ENCODE measurements around the gene SPATS1. TPM values are rescaled to one million over a fixed set of nuclear protein-coding genes. Genes with fewer than 3 reads are reported as not detected.
A peak's percentile ranks its signal among the peaks of the same experiment; 100 is the strongest.

Gene SPATS1, protein sequence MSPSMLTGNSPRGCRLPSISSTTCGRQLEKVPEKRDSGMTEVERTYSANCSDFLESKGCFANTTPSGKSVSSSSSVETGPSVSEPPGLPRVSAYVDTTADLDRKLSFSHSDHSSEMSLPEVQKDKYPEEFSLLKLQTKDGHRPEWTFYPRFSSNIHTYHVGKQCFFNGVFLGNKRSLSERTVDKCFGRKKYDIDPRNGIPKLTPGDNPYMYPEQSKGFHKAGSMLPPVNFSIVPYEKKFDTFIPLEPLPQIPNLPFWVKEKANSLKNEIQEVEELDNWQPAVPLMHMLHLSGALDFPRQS
- not detected for polyA plus RNA-seq (2013, experiment 1 of 2)
- polyA plus RNA-seq (2013, experiment 2 of 2): not detected

DNA sequence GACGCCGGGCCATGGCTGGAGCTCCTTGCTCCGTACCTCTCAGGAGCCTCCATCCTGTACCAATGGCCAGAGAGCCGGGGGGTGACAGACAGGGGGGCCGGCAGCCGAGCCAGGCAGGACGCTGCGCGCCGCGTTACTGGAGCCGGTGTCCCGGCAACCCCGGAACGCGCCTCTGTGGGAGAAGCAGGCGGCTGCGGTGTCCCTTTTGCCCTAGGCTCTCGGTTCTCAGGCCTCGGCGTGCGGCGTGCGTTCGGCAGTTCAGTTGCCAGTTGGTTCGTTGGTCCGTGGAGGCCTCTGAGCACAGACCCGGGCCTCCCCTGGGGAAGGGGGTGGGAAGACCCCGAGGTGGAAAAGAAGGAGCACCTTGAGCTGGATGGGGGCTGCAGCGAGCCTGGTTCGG lies at the start of gene SPATS1:
SPATS1 (plus strand) TSS at position 162 of the 400 bp plus-strand sequence. CDS start 446 bp downstream, outside the sequence.
- H3K4me1 ChIP-seq (ENCODE audit: control insufficient read depth, insufficient read depth, low read length, poor library complexity, severe bottlenecking): no peaks in the 10 kb centered on the region
- 65 to 72% methylated on average over 26 to 29 of the region's 31 CpGs for WGBS, 2 experiments (ENCODE audit: insufficient coverage in 2 of 2)
- H3K4me3 ChIP-seq (ENCODE audit: extremely low read depth, insufficient read depth, low read length, poor library complexity, severe bottlenecking): no peak within 1 kb of the TSS
- H3K27ac ChIP-seq (ENCODE audit: low read depth, low read length, severe bottlenecking): no peak within 1 kb of the TSS
- H3K9me3 ChIP-seq (ENCODE audit: control insufficient read depth, low read length): no peaks in the 10 kb centered on the region
- no peaks in the 10 kb centered on the region for H3K36me3 ChIP-seq (ENCODE audit: control insufficient read depth, insufficient read depth, low read length)

DNA sequence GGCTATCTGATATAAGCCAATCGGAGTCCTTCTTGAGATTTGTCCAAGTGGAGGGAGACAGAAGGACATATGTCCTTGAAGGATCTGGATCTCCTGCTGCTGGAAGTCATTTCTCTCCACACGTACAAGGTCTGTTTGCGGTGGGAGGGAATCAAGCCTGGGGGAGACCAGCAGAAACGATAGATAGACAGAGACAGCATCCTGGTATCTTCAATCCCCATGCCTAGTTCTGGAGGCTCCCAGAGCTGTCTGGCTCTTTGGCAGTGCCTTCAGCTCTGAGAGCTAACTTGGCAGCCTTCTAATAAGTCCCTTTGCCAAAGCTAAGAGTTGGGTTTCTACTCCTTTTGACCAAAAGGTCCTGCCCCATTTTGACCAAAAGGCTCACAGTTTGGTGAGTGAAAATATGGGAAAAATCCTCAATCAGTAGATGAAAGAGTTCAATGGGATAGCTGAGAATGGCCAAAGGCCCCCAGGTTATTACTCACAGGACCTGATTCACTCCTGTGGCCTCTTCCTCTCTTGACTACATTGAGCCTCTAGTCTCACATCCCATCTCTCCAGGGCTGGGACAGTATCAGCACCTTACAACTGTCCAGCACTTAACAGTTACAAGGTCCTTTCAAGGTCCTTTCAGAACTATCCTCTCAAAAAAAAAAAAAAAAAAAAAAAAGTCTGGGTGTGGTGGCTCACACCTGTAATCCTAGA lies 49.6 kb upstream of the SPATS1 start:
- Histone ChIP-seq H3K4me1 (ENCODE audit: control insufficient read depth, insufficient read depth, low read length, poor library complexity, severe bottlenecking) (peaks cover 6% of the 10 kb centered on the region), H3K4me3 (ENCODE audit: extremely low read depth, insufficient read depth, low read length, poor library complexity, severe bottlenecking) (no peak overlapping the region), H3K9me3 (ENCODE audit: control insufficient read depth, low read length) (no peaks in the 10 kb centered on the region), H3K36me3 (ENCODE audit: control insufficient read depth, insufficient read depth, low read length) (no peaks in the 10 kb centered on the region), H3K27ac (ENCODE audit: low read depth, low read length, severe bottlenecking) (no peak overlapping the region)
- 81 to 88% methylated on average over 3 to 4 of the region's 4 CpGs for WGBS, 2 experiments (ENCODE audit: insufficient coverage in 2 of 2)

DNA sequence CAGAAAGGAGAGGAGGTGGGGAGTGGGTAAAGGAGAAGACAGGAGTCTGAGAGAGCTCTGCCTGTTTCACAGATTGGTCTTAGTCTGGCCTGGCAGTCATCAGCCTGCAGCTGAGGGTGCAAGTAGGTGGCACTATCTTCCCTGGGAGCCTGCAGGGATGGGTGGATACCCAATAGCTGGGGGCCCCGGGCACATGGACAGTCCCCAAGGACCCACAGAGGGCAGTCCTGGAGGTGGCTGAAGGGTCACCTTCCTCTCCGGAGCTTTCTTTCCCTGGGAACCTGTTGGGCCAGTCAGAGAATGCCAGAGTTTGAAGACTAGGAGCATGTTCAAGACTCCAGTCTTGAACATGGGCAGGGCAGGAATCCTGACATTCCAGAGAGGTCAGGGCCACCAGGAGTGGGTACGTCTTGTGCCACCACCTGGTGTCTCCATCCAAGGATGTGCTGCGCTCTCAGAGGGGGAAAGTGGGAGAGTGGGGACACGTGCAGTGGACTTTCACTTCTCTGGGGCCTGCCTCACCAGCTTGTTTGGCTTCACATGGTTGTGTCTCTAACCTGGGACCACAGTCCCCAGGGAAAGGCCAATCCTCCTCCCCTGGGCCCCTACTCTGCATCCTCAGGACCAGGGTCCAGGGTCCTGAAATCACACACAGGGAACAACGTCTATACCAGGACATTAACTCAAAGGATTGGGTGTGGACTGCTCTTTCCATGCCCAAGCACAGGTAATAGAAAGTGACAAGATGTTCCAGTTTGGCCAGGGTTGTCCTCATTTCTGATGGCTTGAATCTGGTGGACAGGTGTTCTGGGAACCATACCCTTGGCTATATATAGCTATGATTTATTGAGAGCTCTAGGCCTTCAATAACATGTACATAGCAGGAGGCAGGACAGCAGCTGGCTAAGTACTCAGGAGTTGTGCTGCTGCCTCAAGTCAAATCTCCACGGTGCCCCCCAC lies 47.3 kb upstream of the SPATS1 start:
- Histone ChIP-seq H3K4me3 (ENCODE audit: extremely low read depth, insufficient read depth, low read length, poor library complexity, severe bottlenecking) (no peak overlapping the region), H3K4me1 (ENCODE audit: control insufficient read depth, insufficient read depth, low read length, poor library complexity, severe bottlenecking) (peaks cover 6% of the 10 kb centered on the region), H3K27ac (ENCODE audit: low read depth, low read length, severe bottlenecking) (no peak overlapping the region), H3K36me3 (ENCODE audit: control insufficient read depth, insufficient read depth, low read length) (peaks cover 8% of the 10 kb centered on the region), H3K9me3 (ENCODE audit: control insufficient read depth, low read length) (no peaks in the 10 kb centered on the region)
- WGBS, 2 experiments (ENCODE audit: insufficient coverage in 2 of 2): 77 to 81% methylated on average over 6 to 7 of the region's 7 CpGs

DNA sequence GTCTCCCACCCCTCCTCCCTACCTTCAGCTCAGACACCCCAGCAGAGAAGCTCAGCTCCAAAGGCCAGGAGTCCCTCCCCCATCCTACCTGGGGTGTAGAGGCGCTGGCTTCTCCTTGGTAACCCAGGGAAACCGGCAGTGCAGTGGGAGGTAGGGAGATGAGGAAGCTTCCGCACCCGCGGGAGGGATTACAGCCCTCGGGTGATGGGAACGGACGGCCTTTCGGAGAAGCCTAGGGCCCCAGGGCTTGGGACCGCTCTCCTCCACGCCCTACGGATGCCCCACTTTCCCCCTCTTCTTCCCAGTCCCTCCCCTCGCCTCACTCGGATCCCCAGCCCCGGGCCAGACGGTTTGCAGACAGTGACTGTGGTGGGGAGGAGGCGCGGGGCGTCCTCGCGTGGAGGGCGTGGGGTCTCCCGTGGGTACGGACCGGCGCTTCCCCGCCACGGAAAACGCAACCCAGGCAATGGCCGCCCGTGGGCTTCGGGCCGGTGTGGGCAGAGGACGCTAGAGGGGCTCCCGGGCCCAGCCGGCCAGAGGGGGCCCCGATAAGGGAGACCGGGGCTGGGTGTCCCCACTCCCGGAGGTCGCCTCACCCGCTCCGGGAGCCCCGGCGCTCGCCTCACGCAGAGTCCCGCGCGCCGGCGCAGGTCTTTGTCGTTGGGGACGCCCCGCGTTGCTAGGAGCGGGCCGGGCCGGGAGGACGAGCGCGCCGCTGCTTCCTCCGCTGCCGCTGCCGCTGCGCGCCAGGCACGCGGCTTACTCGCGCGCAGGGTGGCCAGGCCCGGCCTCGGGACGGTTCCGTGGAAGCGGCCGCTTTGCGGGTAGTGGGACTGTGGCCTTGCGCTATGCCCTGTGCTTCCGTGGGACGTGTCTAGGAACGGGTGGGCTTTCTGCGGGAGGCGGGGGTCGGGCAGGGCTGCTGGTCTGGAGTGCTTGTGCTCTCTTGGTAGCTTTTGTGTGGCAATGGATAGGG lies 45.1 kb upstream of the SPATS1 start:
- H3K4me3 ChIP-seq (ENCODE audit: extremely low read depth, insufficient read depth, low read length, poor library complexity, severe bottlenecking): peak overlapping the region; percentile 44
- 1 to 2% methylated on average over 56 to 72 of the region's 86 CpGs for WGBS, 2 experiments (ENCODE audit: insufficient coverage in 2 of 2)
- H3K27ac ChIP-seq (ENCODE audit: low read depth, low read length, severe bottlenecking): no peak overlapping the region
- H3K36me3 ChIP-seq (ENCODE audit: control insufficient read depth, insufficient read depth, low read length): peaks cover 30% of the 10 kb centered on the region
- no peaks in the 10 kb centered on the region for H3K9me3 ChIP-seq (ENCODE audit: control insufficient read depth, low read length)
- peaks cover 6% of the 10 kb centered on the region for H3K4me1 ChIP-seq (ENCODE audit: control insufficient read depth, insufficient read depth, low read length, poor library complexity, severe bottlenecking)

DNA sequence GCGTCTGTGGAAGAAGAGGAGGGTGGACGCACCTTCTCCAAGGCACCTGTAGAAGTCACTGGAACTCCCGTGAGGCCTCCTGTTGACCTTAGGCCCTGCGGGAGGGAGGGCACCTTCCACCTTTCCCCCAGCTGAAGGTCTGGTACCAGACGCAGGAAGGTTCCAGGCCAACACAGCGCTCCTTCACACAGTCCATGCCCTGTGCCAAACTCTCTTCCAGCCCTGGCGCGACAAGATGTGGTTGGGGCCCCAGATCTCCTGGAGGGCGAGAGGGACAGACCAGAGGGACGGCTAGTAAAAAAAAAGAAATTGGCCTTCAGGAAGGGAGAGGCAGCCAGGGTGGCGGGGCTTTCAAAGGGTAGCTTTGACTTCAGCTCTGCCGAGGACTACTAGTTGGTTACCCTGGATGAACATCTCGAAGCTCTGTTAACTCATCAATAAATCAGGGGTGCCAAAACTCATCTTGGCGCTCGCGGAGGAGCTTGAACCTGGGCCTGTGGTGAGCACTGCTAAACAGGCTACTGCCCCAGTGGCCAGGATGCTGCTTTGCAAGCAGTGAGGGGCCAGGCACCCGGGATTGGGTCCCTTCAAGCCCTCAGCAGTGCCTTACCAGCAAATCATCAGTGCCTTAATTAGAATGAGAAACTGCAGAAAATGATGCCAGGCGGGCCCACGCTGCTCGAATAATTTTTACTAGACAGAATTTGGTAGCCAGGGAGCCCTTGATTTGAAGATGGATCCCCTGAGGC lies 44.2 kb upstream of the SPATS1 start:
- peaks cover 39% of the 10 kb centered on the region for H3K36me3 ChIP-seq (ENCODE audit: control insufficient read depth, insufficient read depth, low read length)
- peak overlapping the region; percentile 44 for H3K4me3 ChIP-seq (ENCODE audit: extremely low read depth, insufficient read depth, low read length, poor library complexity, severe bottlenecking)
- WGBS, 2 experiments (ENCODE audit: insufficient coverage in 2 of 2): 54 to 64% methylated on average over 13 to 16 of the region's 20 CpGs
- no peak overlapping the region for H3K27ac ChIP-seq (ENCODE audit: low read depth, low read length, severe bottlenecking)
- H3K4me1 ChIP-seq (ENCODE audit: control insufficient read depth, insufficient read depth, low read length, poor library complexity, severe bottlenecking): peaks cover 6% of the 10 kb centered on the region
- H3K9me3 ChIP-seq (ENCODE audit: control insufficient read depth, low read length): no peaks in the 10 kb centered on the region

DNA sequence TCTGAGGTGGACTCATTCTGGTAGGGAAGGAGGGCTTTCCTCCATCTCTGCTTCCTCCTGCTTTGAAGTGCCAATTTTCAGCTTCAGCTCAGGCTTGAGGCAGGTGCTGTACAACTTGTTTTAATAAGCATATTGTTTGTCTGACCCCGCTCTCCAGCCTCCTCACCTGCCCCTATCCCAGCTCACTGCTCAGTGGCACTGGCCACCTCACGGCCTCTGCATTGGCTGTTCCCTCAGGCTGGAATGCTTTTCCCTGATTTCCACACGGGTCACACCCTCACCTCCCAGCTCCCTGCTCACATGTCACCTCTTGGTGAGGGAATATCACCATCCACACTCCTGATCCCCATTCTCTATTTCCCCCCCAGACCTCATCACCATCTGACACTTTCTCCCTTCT lies 43.6 kb upstream of the SPATS1 start:
- Histone ChIP-seq H3K9me3 (ENCODE audit: control insufficient read depth, low read length) (no peaks in the 10 kb centered on the region), H3K4me1 (ENCODE audit: control insufficient read depth, insufficient read depth, low read length, poor library complexity, severe bottlenecking) (peaks cover 6% of the 10 kb centered on the region), H3K36me3 (ENCODE audit: control insufficient read depth, insufficient read depth, low read length) (peaks cover 46% of the 10 kb centered on the region), H3K27ac (ENCODE audit: low read depth, low read length, severe bottlenecking) (no peak overlapping the region), H3K4me3 (ENCODE audit: extremely low read depth, insufficient read depth, low read length, poor library complexity, severe bottlenecking) (no peak overlapping the region)
- WGBS, 2 experiments (ENCODE audit: insufficient coverage in 2 of 2): 89 to 90% methylated on average over 3 of the region's 3 CpGs

DNA sequence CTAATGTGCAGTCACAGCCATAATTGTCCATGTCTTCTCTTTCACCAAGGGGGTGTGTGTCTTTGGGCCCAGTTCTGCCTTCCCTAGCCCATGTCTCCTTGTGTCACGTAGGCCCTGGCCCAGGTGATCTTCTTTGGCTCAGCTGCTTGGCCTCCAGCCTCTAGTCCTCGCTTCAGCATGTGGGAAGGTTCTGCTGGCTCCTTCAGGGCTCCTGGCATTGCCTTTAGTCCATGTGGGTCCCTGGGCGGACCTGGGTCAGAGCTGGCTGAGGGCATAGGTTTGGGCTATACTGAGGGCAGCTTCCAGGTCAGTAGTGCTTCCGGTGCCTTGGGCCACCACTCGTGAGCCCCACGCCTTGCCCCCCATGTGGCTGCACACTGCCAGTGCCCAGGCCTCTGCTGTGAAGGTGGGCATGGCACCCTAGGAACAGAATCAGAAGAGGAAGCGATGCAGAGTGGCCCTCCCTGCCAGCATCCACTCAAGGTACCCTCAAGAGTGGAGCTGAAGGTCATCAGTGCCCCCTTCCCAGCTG lies 42.1 kb upstream of the SPATS1 start:
- WGBS, 2 experiments (ENCODE audit: insufficient coverage in 2 of 2): 80% methylated on average over 6 to 7 of the region's 7 CpGs

DNA sequence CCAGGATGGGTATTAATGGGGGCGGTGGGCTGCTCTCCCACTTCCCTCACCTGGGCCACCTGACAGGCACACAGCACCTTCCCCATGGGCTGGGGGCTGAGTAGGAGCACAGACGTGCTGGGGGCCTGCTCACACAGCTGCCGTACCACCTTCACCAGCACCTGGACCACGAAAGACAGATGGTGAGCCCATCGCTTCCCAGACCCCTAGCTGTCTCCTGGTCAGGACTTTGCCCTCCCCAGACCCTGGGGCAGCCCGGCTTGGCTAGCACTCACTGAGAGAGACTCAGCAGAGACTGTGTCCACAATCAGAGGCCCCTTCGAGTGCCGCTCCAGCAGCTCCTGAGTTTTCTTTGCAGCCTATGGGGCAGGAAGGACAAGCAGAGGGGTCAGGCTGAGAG lies 41.3 kb upstream of the SPATS1 start:
- H3K27ac ChIP-seq (ENCODE audit: low read depth, low read length, severe bottlenecking): no peak overlapping the region
- 88 to 96% methylated on average over 5 to 8 of the region's 8 CpGs for WGBS, 2 experiments (ENCODE audit: insufficient coverage in 2 of 2)
- peaks cover 6% of the 10 kb centered on the region for H3K4me1 ChIP-seq (ENCODE audit: control insufficient read depth, insufficient read depth, low read length, poor library complexity, severe bottlenecking)
- peaks cover 65% of the 10 kb centered on the region for H3K36me3 ChIP-seq (ENCODE audit: control insufficient read depth, insufficient read depth, low read length)
- H3K4me3 ChIP-seq (ENCODE audit: extremely low read depth, insufficient read depth, low read length, poor library complexity, severe bottlenecking): no peak overlapping the region
- H3K9me3 ChIP-seq (ENCODE audit: control insufficient read depth, low read length): no peaks in the 10 kb centered on the region

More for the DNA sequence above, 42.1 kb upstream of the SPATS1 start:
- H3K9me3 ChIP-seq (ENCODE audit: control insufficient read depth, low read length): no peaks in the 10 kb centered on the region
- no peak overlapping the region for H3K27ac ChIP-seq (ENCODE audit: low read depth, low read length, severe bottlenecking)
- H3K4me1 ChIP-seq (ENCODE audit: control insufficient read depth, insufficient read depth, low read length, poor library complexity, severe bottlenecking): peaks cover 6% of the 10 kb centered on the region
- H3K4me3 ChIP-seq (ENCODE audit: extremely low read depth, insufficient read depth, low read length, poor library complexity, severe bottlenecking): no peak overlapping the region
- peaks cover 57% of the 10 kb centered on the region for H3K36me3 ChIP-seq (ENCODE audit: control insufficient read depth, insufficient read depth, low read length)

All from mesodermal cell (in vitro differentiated cells).